Ovary (tissue), 3 donors: ENCODE results near the gene MBD3.

Experiments
- CTCF ChIP-seq, 3 donors: fragments of 450-650 bp in 2 of 3; fragments of 200-600 bp in 1 of 3; IDR thresholded peaks; one replicate each; pipeline versions ENCODE4 v1.5.1 to v1.8.0; 2016 to 2022; ENCODE audit warnings: antibody characterized with exemption in 3 of 3, mild to moderate bottlenecking in 1 of 3
- EP300 ChIP-seq: sonication (generic); formaldehyde crosslinking; IDR thresholded peaks from one replicate; pipeline ENCODE4 v1.6.1; 2017; ENCODE audit warnings: antibody characterized with exemption
- POLR2A ChIP-seq: fragments of 450-650 bp; IDR thresholded peaks from one replicate; pipeline ENCODE4 v1.6.1; 2017; ENCODE audit warnings: antibody characterized with exemption, mild to moderate bottlenecking, moderate library complexity
- donor health status: DM: no; HTN: no; CAD: no.

- no peak for TF ChIP-seq CTCF (IDR thresholded peaks at IDR 0.05)
- TF ChIP-seq EP300, result no peak
- no peak for TF ChIP-seq POLR2A
Measured at GRCh38 chr19:1525343-1525742, 67.3 kb downstream of the MBD3 start.
